Gastroesophageal sphincter (tissue), 3 donors: ENCODE data around the gene KCNMB2.

ENCODE experiments used
- CTCF ChIP-seq, 4 experiments: fragments of 200-600 bp in 2 of 4; fragments of 450-650 bp in 2 of 4; sonication (generic) in 1 of 4; IDR thresholded peaks; one replicate each; pipeline ENCODE4 v1.5.1; 2017 to 2019; ENCODE audit warnings: antibody characterized with exemption in 4 of 4, mild to moderate bottlenecking in 2 of 4, moderate library complexity in 2 of 4
- POLR2A ChIP-seq, 2 donors: fragments of 450-650 bp; IDR thresholded peaks; one replicate each; pipeline ENCODE4 v1.6.1; 2017; ENCODE audit warnings: antibody characterized with exemption in 2 of 2, mild to moderate bottlenecking in 2 of 2, moderate library complexity in 1 of 2
- POLR2AphosphoS5 ChIP-seq: sonication (generic); formaldehyde crosslinking; IDR thresholded peaks from one replicate; pipeline ENCODE4 v1.6.1; 2017; ENCODE audit warnings: antibody characterized with exemption

GRCh38 chr3:178750639-178751300 lies 214.5 kb downstream of the KCNMB2 start:
- TF ChIP-seq POLR2A (IDR thresholded peaks at IDR 0.05) (no peak), CTCF (IDR thresholded peaks at IDR 0.05) (no peak), POLR2AphosphoS5 (no peak)
